Muscle layer of duodenum (tissue), 2 donors: ENCODE data around the gene FLT4.

ENCODE experiments used
- H3K27ac ChIP-seq: one replicate; pipeline ENCODE4 v1.7.0; 2013; ENCODE audit warnings: mild to moderate bottlenecking, low read length
- H3K27me3 ChIP-seq: one replicate; pipeline ENCODE4 v1.7.0; 2013; ENCODE audit warnings: low read depth, mild to moderate bottlenecking, control low read depth, low read length
- H3K36me3 ChIP-seq, 2 donors: one replicate each; pipeline ENCODE4 v1.7.0; 2013; ENCODE audit warnings: low read length in 2 of 2, control low read depth in 1 of 2, mild to moderate bottlenecking in 1 of 2; ENCODE audit not compliant: insufficient read depth in 2 of 2, control insufficient read depth in 1 of 2
- H3K4me1 ChIP-seq, 2 donors: one replicate each; pipeline ENCODE4 v1.7.0; 2013; ENCODE audit warnings: low read length in 2 of 2, mild to moderate bottlenecking in 2 of 2, control low read depth in 1 of 2, moderate library complexity in 1 of 2; ENCODE audit not compliant: insufficient read depth in 2 of 2, control insufficient read depth in 1 of 2
- H3K4me3 ChIP-seq, 2 donors: one replicate each; pipeline ENCODE4 v1.7.0; 2013; ENCODE audit warnings: low read length in 2 of 2, low read depth in 1 of 2, mild to moderate bottlenecking in 1 of 2
- H3K9me3 ChIP-seq, 2 donors: one replicate each; pipeline ENCODE4 v1.7.0; 2013; ENCODE audit warnings: low read length in 2 of 2, control low read depth in 1 of 2, mild to moderate bottlenecking in 1 of 2; ENCODE audit not compliant: control insufficient read depth in 1 of 2
- donor health status: healthy.

The FLT4 gene

DNA sequence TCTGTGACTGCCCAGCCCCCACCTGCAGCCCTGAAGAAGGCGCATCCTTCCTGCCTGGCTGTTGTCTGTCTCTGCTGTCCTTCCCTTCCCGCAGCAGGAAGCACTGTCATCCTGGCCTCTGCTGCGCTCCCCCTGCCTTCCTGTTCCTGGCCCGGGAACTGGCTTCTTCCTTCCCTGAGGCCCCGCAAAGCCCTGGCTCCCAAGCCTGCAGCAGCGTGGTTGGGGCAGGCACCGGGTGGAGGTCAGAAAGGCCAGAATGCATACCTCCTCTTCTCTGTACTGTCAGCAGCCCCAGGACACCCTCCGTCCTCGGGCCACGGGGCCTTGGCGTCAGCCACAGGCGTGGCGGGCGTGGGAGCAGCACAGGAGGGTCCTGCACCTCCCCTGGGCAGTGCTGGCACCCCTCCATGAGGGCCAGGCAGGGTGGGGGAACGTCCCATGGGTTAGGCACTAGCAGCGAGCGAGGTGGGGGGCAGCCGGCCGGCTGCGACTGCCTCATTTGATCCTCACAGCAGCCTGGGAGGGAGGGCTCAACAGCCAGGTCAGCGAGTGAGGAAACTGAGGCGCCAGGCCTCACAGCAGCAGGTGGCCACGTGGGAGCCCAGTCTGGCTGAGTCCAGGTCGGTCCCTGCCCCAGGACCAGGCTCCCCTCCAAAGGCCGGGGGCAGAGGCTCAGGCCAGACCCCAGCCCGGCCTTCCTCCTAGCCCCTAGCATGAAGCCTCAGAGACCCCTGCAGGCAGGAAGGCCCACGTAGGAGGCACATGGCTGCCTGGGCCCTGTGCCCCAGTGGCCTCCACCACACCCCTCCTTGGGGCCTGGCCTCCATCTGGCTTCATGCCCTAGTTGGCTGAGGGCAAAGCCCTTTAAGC is 9.4 kb downstream of the FLT4 start:
- Histone ChIP-seq H3K4me3 (no peak overlapping the region), H3K36me3 (no peaks in the 10 kb centered on the region), H3K27ac (no peak overlapping the region), H3K4me1 (no peaks in the 10 kb centered on the region), H3K27me3 (no peaks in the 10 kb centered on the region), H3K9me3 (no peaks in the 10 kb centered on the region)

- H3K27me3 ChIP-seq: no peaks in the 10 kb centered on the region
- no peaks in the 10 kb centered on the region for H3K36me3 ChIP-seq
- no peaks in the 10 kb centered on the region for H3K9me3 ChIP-seq
- no peak overlapping the region for H3K27ac ChIP-seq
- H3K4me1 ChIP-seq: no peaks in the 10 kb centered on the region
- no peak overlapping the region for H3K4me3 ChIP-seq
Observed at GRCh38 chr5:180639287-180639686, 10.1 kb downstream of the FLT4 start.

DNA sequence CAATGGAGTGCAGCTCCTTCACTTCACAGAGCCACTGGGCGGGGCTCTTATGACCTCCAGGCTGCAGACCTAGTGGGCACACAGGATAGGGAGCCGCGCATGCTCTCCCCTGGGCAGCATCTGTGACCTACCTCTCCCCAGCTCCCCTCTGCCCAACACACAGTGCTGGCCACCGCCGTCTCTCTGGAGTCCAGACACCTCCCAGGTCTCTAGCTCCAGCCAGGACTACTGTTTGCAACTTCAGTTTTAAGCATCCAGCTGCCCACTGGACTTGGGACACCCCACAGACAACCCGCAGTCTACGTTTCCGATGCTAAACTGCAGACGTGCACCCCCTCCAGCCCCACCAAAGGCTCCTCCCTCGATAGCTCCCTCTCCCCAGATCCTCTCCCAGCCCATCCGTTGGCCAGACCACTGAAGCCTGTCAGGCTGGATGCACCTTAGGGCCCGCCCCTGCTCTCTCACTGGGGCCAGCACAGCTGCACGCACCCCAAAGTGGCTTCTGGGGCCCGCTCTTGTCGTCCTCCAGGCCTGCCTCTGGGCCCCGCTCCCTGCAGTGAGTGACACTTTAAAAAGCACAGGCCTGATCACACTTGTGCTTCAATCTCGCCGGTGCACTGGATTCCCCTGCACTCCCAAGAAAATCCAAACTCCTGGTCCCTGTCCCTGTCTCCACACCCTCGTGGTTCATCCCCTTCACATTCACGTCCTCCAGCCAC is 11.3 kb downstream of the FLT4 start:
- Histone ChIP-seq H3K9me3 (no peaks in the 10 kb centered on the region), H3K4me1 (no peaks in the 10 kb centered on the region), H3K27ac (no peak overlapping the region), H3K27me3 (no peaks in the 10 kb centered on the region), H3K36me3 (no peaks in the 10 kb centered on the region), H3K4me3 (no peak overlapping the region)

- no peak overlapping the region for H3K27ac ChIP-seq
- no peaks in the 10 kb centered on the region for H3K27me3 ChIP-seq
- no peaks in the 10 kb centered on the region for H3K36me3 ChIP-seq
- no peaks in the 10 kb centered on the region for H3K9me3 ChIP-seq
- H3K4me1 ChIP-seq: no peaks in the 10 kb centered on the region
- H3K4me3 ChIP-seq: no peak overlapping the region
Observed at GRCh38 chr5:180636403-180637075, 12.9 kb downstream of the FLT4 start.

- Histone ChIP-seq H3K4me3 (no peak overlapping the region), H3K27ac (no peak overlapping the region), H3K4me1 (no peaks in the 10 kb centered on the region), H3K36me3 (no peaks in the 10 kb centered on the region), H3K27me3 (no peaks in the 10 kb centered on the region), H3K9me3 (no peaks in the 10 kb centered on the region)
Observed at GRCh38 chr5:180636016-180636402, 13.4 kb downstream of the FLT4 start.

GRCh38 chr5:180633283-180634177 is 15.9 kb downstream of the FLT4 start:
- no peak overlapping the region for H3K4me3 ChIP-seq
- H3K4me1 ChIP-seq: no peaks in the 10 kb centered on the region
- H3K9me3 ChIP-seq: no peaks in the 10 kb centered on the region
- H3K27me3 ChIP-seq: no peaks in the 10 kb centered on the region
- no peaks in the 10 kb centered on the region for H3K36me3 ChIP-seq
- H3K27ac ChIP-seq: no peak overlapping the region

GRCh38 chr5:180632768-180633167 is 16.6 kb downstream of the FLT4 start:
- no peaks in the 10 kb centered on the region for H3K27me3 ChIP-seq
- no peaks in the 10 kb centered on the region for H3K36me3 ChIP-seq
- no peak overlapping the region for H3K27ac ChIP-seq
- no peaks in the 10 kb centered on the region for H3K4me1 ChIP-seq
- no peak overlapping the region for H3K4me3 ChIP-seq
- no peaks in the 10 kb centered on the region for H3K9me3 ChIP-seq

DNA sequence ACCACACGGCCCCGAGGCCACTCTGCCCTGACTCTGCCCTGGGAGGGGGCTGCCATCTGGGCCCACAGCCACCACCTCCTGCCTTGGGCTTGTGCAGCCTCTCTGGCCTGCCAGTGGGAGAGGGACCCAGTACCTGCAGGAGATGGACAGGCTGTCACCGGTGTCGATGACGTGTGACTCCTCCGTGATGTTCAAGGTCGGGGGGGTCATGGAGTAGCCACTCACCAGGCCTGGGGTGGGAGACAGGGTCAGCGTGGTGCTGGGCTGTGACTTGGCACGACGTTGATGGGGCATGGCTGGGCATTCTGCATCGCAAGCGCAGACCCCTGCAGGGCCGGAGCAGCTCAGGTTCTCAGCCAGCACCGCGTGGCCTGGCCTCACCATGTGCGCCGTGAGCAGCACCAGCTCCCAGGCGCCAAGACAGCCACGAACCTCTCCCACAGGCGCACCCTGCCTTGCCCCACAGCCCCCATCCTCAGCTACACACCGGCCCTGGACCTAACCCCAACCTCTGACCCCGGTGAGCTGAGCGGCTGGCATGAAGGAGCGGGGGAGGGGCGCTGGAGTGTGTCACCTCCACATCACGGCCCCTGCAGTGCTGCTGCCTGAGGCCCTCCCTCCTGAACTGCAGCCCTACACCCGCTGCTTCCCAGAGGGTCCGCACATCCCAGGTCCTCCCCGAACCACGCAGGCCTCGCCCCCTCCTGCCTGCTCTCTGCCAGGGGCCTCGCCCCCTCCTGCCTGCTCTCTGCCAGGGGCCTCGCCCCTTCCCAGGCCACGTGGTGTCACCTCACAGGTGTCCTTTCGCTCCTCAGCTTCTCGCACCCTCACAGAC is 17.6 kb downstream of the FLT4 start:
- Histone ChIP-seq H3K9me3 (no peaks in the 10 kb centered on the region), H3K27me3 (no peaks in the 10 kb centered on the region), H3K27ac (no peak overlapping the region), H3K36me3 (no peaks in the 10 kb centered on the region), H3K4me1 (no peaks in the 10 kb centered on the region), H3K4me3 (no peak overlapping the region)

DNA sequence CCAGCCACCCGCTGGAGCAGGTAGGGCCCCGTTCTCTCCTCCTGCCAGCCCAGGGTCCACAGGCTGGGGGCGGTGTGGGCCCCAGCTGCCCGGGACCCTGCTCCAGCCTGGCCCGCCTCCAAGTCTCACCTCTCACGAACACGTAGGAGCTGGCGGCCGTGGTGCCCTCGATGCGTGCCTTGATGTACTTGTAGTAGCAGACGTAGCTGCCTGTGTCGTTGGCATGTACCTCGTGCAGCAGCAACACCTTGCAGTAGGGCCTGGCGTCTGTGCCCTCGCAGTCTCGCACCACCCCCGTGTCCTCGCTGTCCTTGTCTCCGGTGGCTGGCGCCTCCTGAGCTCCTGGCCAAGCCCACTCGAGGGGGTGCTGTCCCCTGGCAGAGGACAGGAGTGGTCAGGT is 19.0 kb downstream of the FLT4 start:
- H3K4me3 ChIP-seq: no peak overlapping the region
- H3K9me3 ChIP-seq: no peaks in the 10 kb centered on the region
- no peaks in the 10 kb centered on the region for H3K36me3 ChIP-seq
- H3K27ac ChIP-seq: no peak overlapping the region
- no peaks in the 10 kb centered on the region for H3K27me3 ChIP-seq
- no peaks in the 10 kb centered on the region for H3K4me1 ChIP-seq

DNA sequence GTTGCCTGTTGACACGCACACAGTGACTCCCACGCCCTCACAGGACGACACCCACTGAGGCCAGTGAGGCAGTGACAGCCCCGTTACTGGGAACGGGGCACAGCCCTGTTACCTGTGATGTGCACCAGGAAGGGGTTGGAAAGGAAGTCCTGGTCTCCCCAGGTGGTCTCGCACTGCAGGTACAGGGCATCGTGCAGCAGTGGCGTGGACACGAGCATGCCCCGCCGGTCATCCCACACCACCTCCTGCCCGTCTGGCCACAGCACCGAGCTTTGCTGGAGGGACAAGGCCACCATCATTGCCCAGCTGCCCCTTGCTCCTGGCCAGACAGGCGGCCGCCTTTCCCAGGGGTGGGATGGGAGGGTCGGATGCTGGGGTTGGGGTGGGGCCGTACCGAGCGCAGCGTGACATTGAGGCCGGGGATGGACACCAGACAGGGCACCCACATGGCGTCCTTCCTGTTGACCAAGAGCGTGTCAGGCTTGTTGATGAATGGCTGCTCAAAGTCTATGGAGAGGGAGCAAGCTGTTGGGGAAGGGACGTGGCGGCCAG is 19.5 kb downstream of the FLT4 start:
- Histone ChIP-seq H3K4me3 (no peak overlapping the region), H3K27me3 (no peaks in the 10 kb centered on the region), H3K4me1 (no peaks in the 10 kb centered on the region), H3K27ac (no peak overlapping the region), H3K36me3 (no peaks in the 10 kb centered on the region), H3K9me3 (no peaks in the 10 kb centered on the region)
